ENCODE measurements around the gene MARK3.
"Not testable (repeated sequence)": the region's sequence is repeated elsewhere in the genome, so short reads cannot be mapped to it uniquely, and the experiment has no call there.

MARK3 gene

DNA sequence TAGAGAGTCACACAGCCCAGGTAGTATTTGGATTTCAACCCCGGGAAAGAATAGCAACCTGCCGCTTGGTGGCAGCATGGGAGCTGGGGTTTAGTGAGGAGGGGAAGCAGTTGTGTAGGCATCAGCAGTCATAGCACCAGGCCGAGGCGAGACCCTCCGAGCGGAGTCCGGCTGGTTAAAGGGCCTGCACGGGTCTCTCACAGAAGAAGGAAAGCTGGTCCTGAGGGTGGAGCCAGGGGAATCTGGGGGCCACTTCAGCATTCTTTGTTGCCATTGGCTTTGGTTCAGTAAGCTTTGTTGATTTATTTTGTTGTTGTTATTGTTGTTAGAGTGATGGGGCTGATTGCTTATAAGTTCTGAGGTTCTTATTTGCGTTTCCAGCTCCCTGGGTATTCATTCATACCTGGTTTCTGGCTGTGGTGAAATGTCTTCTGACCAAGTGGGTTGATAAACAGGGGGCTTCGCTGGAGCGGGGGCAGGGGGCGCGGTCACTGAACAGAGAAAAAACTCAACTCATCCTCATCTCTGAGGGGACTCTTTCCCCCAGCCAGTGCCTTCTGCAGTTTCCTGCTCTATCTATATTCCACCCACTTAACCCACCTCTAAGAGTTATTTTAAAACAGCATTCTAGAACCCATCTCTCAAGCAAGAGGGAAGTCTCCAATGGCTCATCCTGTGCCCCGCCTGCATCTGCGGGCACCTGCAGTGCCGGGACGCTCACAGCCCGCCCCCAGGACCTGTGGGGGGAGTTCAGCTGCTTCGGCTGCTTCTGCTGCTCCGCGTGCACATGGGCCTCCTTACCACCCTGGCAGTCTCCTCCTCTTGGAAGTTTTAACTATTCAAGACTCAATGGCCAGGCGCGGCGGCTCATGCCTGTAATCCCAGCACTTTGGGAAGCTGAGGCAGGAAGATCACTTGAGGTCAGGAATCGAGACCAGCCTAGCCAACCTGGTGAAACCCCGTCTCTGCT is 125.8 kb downstream of the MARK3 start:
- H3K4ac ChIP-seq (ENCODE audit: low read depth, low read length), result no peak overlapping the region
- no peak overlapping the region for H2AFZ ChIP-seq (ENCODE audit: insufficient read depth, low read length, poor library complexity)
- H2AK5ac ChIP-seq (ENCODE audit: low read length), result no peak overlapping the region
- no peak overlapping the region for H2BK12ac ChIP-seq (ENCODE audit: low read length)
- no peak overlapping the region for H3K4me3 ChIP-seq (ENCODE audit: low read depth, low read length)
- H4K12ac ChIP-seq (ENCODE audit: low read depth, low read length), result no peak overlapping the region
- no peak overlapping the region for H2BK120ac ChIP-seq (ENCODE audit: insufficient read depth, low read length, poor library complexity)
- peaks cover 33 to 50% of the 10 kb centered on the region in 2 experiments for H3K36me3 ChIP-seq (ENCODE audit: control insufficient read depth in 1 of 2, insufficient read depth in 2 of 2, low read length in 2 of 2)
- no peak overlapping the region for H4K8ac ChIP-seq (ENCODE audit: low read depth, low read length)
- H3K23ac ChIP-seq (ENCODE audit: low read length), result no peak overlapping the region
- no peaks in the 10 kb centered on the region for H3K79me2 ChIP-seq (ENCODE audit: control insufficient read depth, insufficient read depth, low read length, poor library complexity)
- no peak overlapping the region for H3K9ac ChIP-seq (ENCODE audit: low read length)
- H4K91ac ChIP-seq (ENCODE audit: low read depth, low read length), result no peak overlapping the region
- no peak overlapping the region for H3K18ac ChIP-seq (ENCODE audit: low read length)
- WGBS (ENCODE audit: extremely low coverage, insufficient coverage, insufficient read length), result no CpG with 5 or more reads among the region's 26 CpGs
- no peak overlapping the region for H3K27ac ChIP-seq (ENCODE audit: low read depth, low read length)
- DNase-seq, result peak in 1 of 2 donors; percentile 13
- H3K9me3 ChIP-seq (ENCODE audit: insufficient read depth, low read depth, low read length), result no peaks in the 10 kb centered on the region
- no peaks in the 10 kb centered on the region for H3K4me1 ChIP-seq (ENCODE audit: control insufficient read depth in 1 of 2, insufficient read depth in 2 of 2, low read length in 2 of 2)
- no peak overlapping the region for H3K14ac ChIP-seq (ENCODE audit: low read length)
- H2BK5ac ChIP-seq (ENCODE audit: low read depth, low read length, poor library complexity), result no peak overlapping the region
- no peaks in the 10 kb centered on the region for H3K27me3 ChIP-seq (ENCODE audit: insufficient read depth, low read length)
- H3K79me1 ChIP-seq (ENCODE audit: low read length), result no peaks in the 10 kb centered on the region
- H3K4me2 ChIP-seq (ENCODE audit: low read length), result no peak overlapping the region

DNA sequence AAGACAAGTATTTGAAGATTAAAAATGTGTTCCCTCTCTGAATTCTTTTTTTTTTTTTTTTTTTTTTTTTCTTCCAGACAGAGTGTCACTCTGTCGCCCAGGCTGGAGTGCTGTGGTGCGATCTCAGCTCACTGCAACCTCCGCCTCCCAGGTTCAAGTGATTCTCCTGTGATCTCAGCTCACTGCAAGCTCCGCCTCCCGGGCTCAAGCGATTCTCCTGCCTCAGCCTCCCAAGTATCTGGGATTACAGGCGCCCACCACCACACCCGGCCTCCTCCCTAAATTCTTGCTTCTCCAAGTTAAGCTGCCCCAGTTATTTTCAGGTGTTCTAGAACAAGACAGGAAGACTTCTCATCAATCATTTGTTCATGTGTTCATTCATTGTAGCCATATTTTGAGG is 127.0 kb downstream of the MARK3 start:
- H3K4me1 ChIP-seq (ENCODE audit: control insufficient read depth in 1 of 2, insufficient read depth in 2 of 2, low read length in 2 of 2); H3K14ac ChIP-seq (ENCODE audit: low read length); H2BK12ac ChIP-seq (ENCODE audit: low read length); H3K18ac ChIP-seq (ENCODE audit: low read length); H4K91ac ChIP-seq (ENCODE audit: low read depth, low read length); H3K27me3 ChIP-seq (ENCODE audit: insufficient read depth, low read length); H3K79me1 ChIP-seq (ENCODE audit: low read length); H2AFZ ChIP-seq (ENCODE audit: insufficient read depth, low read length, poor library complexity); H2BK5ac ChIP-seq (ENCODE audit: low read depth, low read length, poor library complexity); H3K4me2 ChIP-seq (ENCODE audit: low read length); H2AK5ac ChIP-seq (ENCODE audit: low read length); H4K8ac ChIP-seq (ENCODE audit: low read depth, low read length); H3K27ac ChIP-seq (ENCODE audit: low read depth, low read length); H3K4ac ChIP-seq (ENCODE audit: low read depth, low read length); H4K12ac ChIP-seq (ENCODE audit: low read depth, low read length); H3K9ac ChIP-seq (ENCODE audit: low read length); H2BK120ac ChIP-seq (ENCODE audit: insufficient read depth, low read length, poor library complexity); H3K9me3 ChIP-seq (ENCODE audit: insufficient read depth, low read depth, low read length); H3K79me2 ChIP-seq (ENCODE audit: control insufficient read depth, insufficient read depth, low read length, poor library complexity); H3K4me3 ChIP-seq (ENCODE audit: low read depth, low read length); DNase-seq; H3K23ac ChIP-seq (ENCODE audit: low read length): not testable (repeated sequence)
- no CpG with 5 or more reads among the region's 8 CpGs for WGBS (ENCODE audit: extremely low coverage, insufficient coverage, insufficient read length)
- H3K36me3 ChIP-seq (ENCODE audit: control insufficient read depth in 1 of 2, insufficient read depth in 2 of 2, low read length in 2 of 2), result peaks cover 30 to 47% of the 10 kb centered on the region in 2 experiments

DNA sequence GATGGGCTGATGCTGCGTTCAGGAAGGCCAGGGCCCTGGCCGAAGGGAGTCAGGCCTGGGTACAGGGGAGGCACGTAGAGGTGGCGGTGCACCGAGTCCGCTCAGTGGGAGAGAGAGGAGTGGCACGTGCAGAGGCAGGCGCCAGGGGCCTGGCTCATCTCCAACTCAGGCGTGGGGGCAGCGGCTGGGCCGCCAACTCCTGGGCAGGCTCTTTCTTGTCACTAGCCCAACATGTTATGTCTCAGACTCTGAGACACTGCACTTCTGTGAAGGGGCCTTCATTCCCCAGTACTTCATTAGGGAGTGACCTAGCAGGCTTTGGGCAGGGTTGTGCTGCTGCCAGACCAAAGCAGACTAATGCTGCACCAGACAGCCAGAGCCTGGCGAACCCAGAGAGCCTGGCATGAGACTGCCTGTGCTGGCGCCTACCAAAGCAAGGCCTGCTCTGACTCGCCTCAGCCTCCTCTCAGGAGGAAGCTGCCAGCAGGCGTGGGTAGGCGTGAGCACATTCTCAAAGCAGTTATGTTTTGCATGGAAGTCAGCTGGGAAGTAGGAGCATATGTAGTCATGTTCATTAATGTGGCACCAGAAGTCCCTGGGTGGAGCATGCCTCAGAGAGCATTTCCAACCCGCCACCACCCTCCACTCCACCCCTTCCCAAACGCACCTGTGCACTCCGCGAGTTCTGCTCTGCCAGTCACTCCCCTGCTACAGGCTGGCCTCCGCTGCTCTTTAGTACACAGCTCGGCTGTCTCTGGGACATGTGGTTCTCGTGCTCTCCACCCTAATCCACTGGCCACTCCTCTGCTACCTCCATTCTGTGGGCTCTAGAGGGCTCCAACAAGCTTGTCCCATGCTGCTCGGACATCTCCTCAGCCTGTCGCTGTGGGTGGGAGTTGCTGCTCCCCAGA is 127.7 kb downstream of the MARK3 start:
- no peak overlapping the region for H2BK12ac ChIP-seq (ENCODE audit: low read length)
- H4K12ac ChIP-seq (ENCODE audit: low read depth, low read length), result no peak overlapping the region
- no peak overlapping the region for H3K27ac ChIP-seq (ENCODE audit: low read depth, low read length)
- H3K9me3 ChIP-seq (ENCODE audit: insufficient read depth, low read depth, low read length), result no peaks in the 10 kb centered on the region
- H2BK5ac ChIP-seq (ENCODE audit: low read depth, low read length, poor library complexity), result no peak overlapping the region
- H3K23ac ChIP-seq (ENCODE audit: low read length), result no peak overlapping the region
- H3K4me3 ChIP-seq (ENCODE audit: low read depth, low read length), result peak overlapping the region; percentile 23
- peaks cover 3% of the 10 kb centered on the region for H3K79me1 ChIP-seq (ENCODE audit: low read length)
- H4K91ac ChIP-seq (ENCODE audit: low read depth, low read length), result no peak overlapping the region
- no peak overlapping the region for H2BK120ac ChIP-seq (ENCODE audit: insufficient read depth, low read length, poor library complexity)
- no peaks in the 10 kb centered on the region for H3K79me2 ChIP-seq (ENCODE audit: control insufficient read depth, insufficient read depth, low read length, poor library complexity)
- H2AK5ac ChIP-seq (ENCODE audit: low read length), result no peak overlapping the region
- no peak overlapping the region for H3K18ac ChIP-seq (ENCODE audit: low read length)
- no peak overlapping the region for H4K8ac ChIP-seq (ENCODE audit: low read depth, low read length)
- H3K9ac ChIP-seq (ENCODE audit: low read length), result no peak overlapping the region
- H2AFZ ChIP-seq (ENCODE audit: insufficient read depth, low read length, poor library complexity), result no peak overlapping the region
- H3K36me3 ChIP-seq (ENCODE audit: control insufficient read depth in 1 of 2, insufficient read depth in 2 of 2, low read length in 2 of 2), result peaks cover 29 to 44% of the 10 kb centered on the region in 2 experiments
- no peak overlapping the region for H3K4me2 ChIP-seq (ENCODE audit: low read length)
- DNase-seq, result no peak
- WGBS (ENCODE audit: extremely low coverage, insufficient coverage, insufficient read length), result no CpG with 5 or more reads among the region's 25 CpGs
- no peak overlapping the region for H3K4ac ChIP-seq (ENCODE audit: low read depth, low read length)
- no peaks in the 10 kb centered on the region for H3K27me3 ChIP-seq (ENCODE audit: insufficient read depth, low read length)
- H3K4me1 ChIP-seq (ENCODE audit: control insufficient read depth in 1 of 2, insufficient read depth in 2 of 2, low read length in 2 of 2), result peaks cover 0 to 3% of the 10 kb centered on the region in 2 experiments
- no peak overlapping the region for H3K14ac ChIP-seq (ENCODE audit: low read length)

DNA sequence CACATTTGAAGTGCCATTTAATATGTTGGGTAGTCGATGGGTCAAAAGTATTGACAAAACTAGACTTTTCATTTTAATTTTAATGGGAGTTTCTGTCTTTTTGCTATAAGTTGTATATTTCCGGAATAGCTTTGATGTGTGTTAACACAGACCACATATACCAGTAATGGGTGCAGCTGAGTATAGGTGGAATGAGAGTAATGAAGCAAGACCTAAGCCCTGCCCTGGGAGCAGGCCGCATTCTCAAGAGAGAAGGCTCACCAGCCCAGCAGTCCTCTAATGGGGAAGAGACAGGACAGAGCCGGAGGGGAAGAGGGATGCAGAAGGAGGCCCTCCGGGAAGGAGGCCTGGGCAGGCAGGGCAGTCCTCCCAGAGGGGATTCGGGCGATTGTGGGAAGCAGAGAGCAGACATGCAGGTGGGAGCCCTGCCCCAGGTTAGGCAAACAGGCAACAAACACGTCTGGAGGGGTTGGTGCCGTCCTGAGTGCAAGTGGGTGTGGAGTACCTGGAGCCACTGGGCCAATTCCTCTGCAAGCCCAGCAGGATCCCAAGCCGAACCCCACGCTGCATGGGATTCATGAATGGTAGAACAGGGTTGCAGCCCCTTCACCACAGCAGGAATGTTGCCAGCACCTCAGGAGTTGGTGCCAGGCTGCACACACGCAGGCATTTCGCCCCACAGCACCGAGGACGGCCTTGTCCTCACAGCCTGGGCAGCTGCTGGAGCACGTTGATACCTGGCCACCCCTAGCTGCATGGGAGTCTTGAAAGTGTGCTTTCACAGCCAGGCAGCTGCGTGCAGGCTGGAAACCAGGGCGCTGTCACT is 129.6 kb downstream of the MARK3 start:
- Histone ChIP-seq H2AFZ (ENCODE audit: insufficient read depth, low read length, poor library complexity) (no peak overlapping the region), H3K9me3 (ENCODE audit: insufficient read depth, low read depth, low read length) (no peaks in the 10 kb centered on the region), H3K27me3 (ENCODE audit: insufficient read depth, low read length) (no peaks in the 10 kb centered on the region), H3K36me3 (ENCODE audit: control insufficient read depth in 1 of 2, insufficient read depth in 2 of 2, low read length in 2 of 2) (peaks cover 22 to 30% of the 10 kb centered on the region in 2 experiments), H3K23ac (ENCODE audit: low read length) (no peak overlapping the region), H2BK120ac (ENCODE audit: insufficient read depth, low read length, poor library complexity) (no peak overlapping the region), H3K18ac (ENCODE audit: low read length) (no peak overlapping the region), H4K12ac (ENCODE audit: low read depth, low read length) (no peak overlapping the region), H2BK12ac (ENCODE audit: low read length) (no peak overlapping the region), H3K79me1 (ENCODE audit: low read length) (peaks cover 3% of the 10 kb centered on the region), H4K8ac (ENCODE audit: low read depth, low read length) (no peak overlapping the region), H3K4ac (ENCODE audit: low read depth, low read length) (no peak overlapping the region), H3K4me2 (ENCODE audit: low read length) (no peak overlapping the region), H3K9ac (ENCODE audit: low read length) (no peak overlapping the region), H2AK5ac (ENCODE audit: low read length) (no peak overlapping the region), H3K27ac (ENCODE audit: low read depth, low read length) (no peak overlapping the region), H3K14ac (ENCODE audit: low read length) (no peak overlapping the region), H3K4me1 (ENCODE audit: control insufficient read depth in 1 of 2, insufficient read depth in 2 of 2, low read length in 2 of 2) (peaks cover 0 to 3% of the 10 kb centered on the region in 2 experiments), H4K91ac (ENCODE audit: low read depth, low read length) (no peak overlapping the region), H3K4me3 (ENCODE audit: low read depth, low read length) (no peak overlapping the region), H2BK5ac (ENCODE audit: low read depth, low read length, poor library complexity) (no peak overlapping the region), H3K79me2 (ENCODE audit: control insufficient read depth, insufficient read depth, low read length, poor library complexity) (no peaks in the 10 kb centered on the region)
- DNase-seq, result no peak
- no CpG with 5 or more reads among the region's 18 CpGs for WGBS (ENCODE audit: extremely low coverage, insufficient coverage, insufficient read length)
